Eye (tissue), 1 donor: Measurements from ENCODE around the gene PNKP.
A peak's percentile ranks its signal among the peaks of the same experiment; 100 is the strongest.

Experiments used
- DNase-seq: peaks from one replicate; pipeline ENCODE4 v3.0.0-alpha.2; 2015

Gene PNKP

GRCh38 chr19:49866933-49867782 is at the start of gene PNKP:
Gene PNKP, minus strand, starts transcription at chr19:49867576. Its CDS starts 372 bp downstream, at chr19:49867204.
- DNase-seq = peak; percentile 96

- DNase-seq = no peak
Observed at GRCh38 chr19:49915271-49915670, 47.9 kb upstream of the PNKP start.

GRCh38 chr19:49913720-49914119 is 46.3 kb upstream of the PNKP start:
- no peak for DNase-seq

- DNase-seq = no peak
Observed at GRCh38 chr19:49912965-49913685, 45.7 kb upstream of the PNKP start.

- DNase-seq = no peak
Observed at GRCh38 chr19:49911381-49912145, 44.2 kb upstream of the PNKP start.

- DNase-seq = no peak
Observed at GRCh38 chr19:49910179-49910578, 42.8 kb upstream of the PNKP start.

- no peak for DNase-seq
Observed at GRCh38 chr19:49908480-49909420, 41.4 kb upstream of the PNKP start.

GRCh38 chr19:49907745-49908446 is 40.5 kb upstream of the PNKP start:
- DNase-seq = no peak

GRCh38 chr19:49906879-49907564 is 39.6 kb upstream of the PNKP start:
- DNase-seq = no peak

GRCh38 chr19:49904136-49904535 is 36.8 kb upstream of the PNKP start:
- DNase-seq = no peak

- no peak for DNase-seq
Observed at GRCh38 chr19:49896863-49897621, 29.7 kb upstream of the PNKP start, which contains the start of gene IL4I1. Gene IL4I1, minus strand, starts transcription at chr19:49896887. Its CDS starts 727 bp downstream, at chr19:49896160.

GRCh38 chr19:49895566-49896297 is 28.4 kb upstream of the PNKP start:
- no peak for DNase-seq

GRCh38 chr19:49894879-49895565 is 27.6 kb upstream of the PNKP start:
- no peak for DNase-seq

GRCh38 chr19:49894011-49894664 is 26.8 kb upstream of the PNKP start:
- no peak for DNase-seq

GRCh38 chr19:49892716-49893115 is 25.3 kb upstream of the PNKP start:
- no peak for DNase-seq

- DNase-seq = no peak
Observed at GRCh38 chr19:49891393-49891792, 24.0 kb upstream of the PNKP start.

GRCh38 chr19:49890349-49891311 is 23.3 kb upstream of the PNKP start:
- peak; percentile 79 for DNase-seq
